ENCODE results near the gene FBXL20. TPM values are rescaled to one million over a fixed set of nuclear protein-coding genes. Genes with fewer than 3 reads are reported as not detected.
"Not testable (repeated sequence)": the region's sequence is repeated elsewhere in the genome, so short reads cannot be mapped to it uniquely, and the experiment has no call there.

The FBXL20 gene
- total RNA-seq, 6 experiments from 2014 or later, result 6.0 to 9.8 (median 8.5) TPM

- ATAC-seq (no peak), DNase-seq (no peak)
- intact Hi-C loops (cut with DNase I), result no loop called here
- Histone ChIP-seq H3K9me3 (no peaks in the 10 kb centered on the region), H3K27me3 (no peaks in the 10 kb centered on the region), H3K4me3 (no peak overlapping the region), H3K27ac (no peak overlapping the region), H3K36me3 (peaks cover 0 to 12% (median under 1%) of the 10 kb centered on the region in 4 donors), H3K4me1 (no peaks in the 10 kb centered on the region)
- 81% methylated on average over 5 of the region's 5 CpGs for WGBS (ENCODE audit: insufficient coverage, low coverage, low lambda C conversion rate, missing lambda C conversion rate)
- TF ChIP-seq POLR2A (IDR thresholded peaks at IDR 0.05) (no peak), CTCF (IDR thresholded peaks at IDR 0.05) (no peak)
Measured at GRCh38 chr17:39391448-39391847, 10.0 kb downstream of the FBXL20 start.

- H3K27ac ChIP-seq, result no peak overlapping the region
- no peaks in the 10 kb centered on the region for H3K4me1 ChIP-seq
- no peak overlapping the region for H3K4me3 ChIP-seq
- TF ChIP-seq POLR2A (IDR thresholded peaks at IDR 0.05) (no peak), CTCF (IDR thresholded peaks at IDR 0.05) (no peak)
- no peaks in the 10 kb centered on the region for H3K9me3 ChIP-seq
- H3K36me3 ChIP-seq, result peaks cover 0 to 12% (median under 1%) of the 10 kb centered on the region in 4 donors
- DNase-seq (no peak), ATAC-seq (no peak)
- WGBS (ENCODE audit: insufficient coverage, low coverage, low lambda C conversion rate, missing lambda C conversion rate), result 100% methylated on average over 3 of the region's 6 CpGs
- intact Hi-C loops (cut with DNase I), result no loop called here
- H3K27me3 ChIP-seq, result no peaks in the 10 kb centered on the region
Measured at GRCh38 chr17:39385040-39385439, 16.4 kb downstream of the FBXL20 start.

GRCh38 chr17:39380144-39380543 lies 21.3 kb downstream of the FBXL20 start:
- Histone ChIP-seq H3K4me3 (no peak overlapping the region), H3K36me3 (no peaks in the 10 kb centered on the region), H3K4me1 (no peaks in the 10 kb centered on the region), H3K27me3 (no peaks in the 10 kb centered on the region), H3K27ac (no peak overlapping the region), H3K9me3 (no peaks in the 10 kb centered on the region)
- 78% methylated on average over 2 of the region's 2 CpGs for WGBS (ENCODE audit: insufficient coverage, low coverage, low lambda C conversion rate, missing lambda C conversion rate)
- intact Hi-C loops (cut with DNase I), result no loop called here
- DNase-seq (no peak), ATAC-seq (no peak)
- TF ChIP-seq POLR2A (IDR thresholded peaks at IDR 0.05) (no peak), CTCF (IDR thresholded peaks at IDR 0.05) (no peak)

- Histone ChIP-seq H3K9me3 (no peaks in the 10 kb centered on the region), H3K36me3 (no peaks in the 10 kb centered on the region), H3K4me1 (no peaks in the 10 kb centered on the region), H3K27ac (no peak overlapping the region), H3K4me3 (no peak overlapping the region), H3K27me3 (no peaks in the 10 kb centered on the region)
- TF ChIP-seq POLR2A (IDR thresholded peaks at IDR 0.05) (no peak), CTCF (IDR thresholded peaks at IDR 0.05) (no peak)
- DNase-seq, result no peak
- intact Hi-C loops (cut with DNase I), result no loop called here
- WGBS (ENCODE audit: insufficient coverage, low coverage, low lambda C conversion rate, missing lambda C conversion rate), result no CpG with 5 or more reads among the region's 2 CpGs
- no peak for ATAC-seq
Measured at GRCh38 chr17:39376434-39376833, 25.0 kb downstream of the FBXL20 start.

GRCh38 chr17:39367805-39368204 lies 33.6 kb downstream of the FBXL20 start:
- not testable (repeated sequence) for H3K27me3 ChIP-seq, H3K27ac ChIP-seq

More at GRCh38 chr17:39367805-39368204, 33.6 kb downstream of the FBXL20 start:
- H3K9me3 ChIP-seq; H3K36me3 ChIP-seq; DNase-seq; intact Hi-C loops (cut with DNase I); H3K4me3 ChIP-seq; ATAC-seq: not testable (repeated sequence)
- WGBS (ENCODE audit: insufficient coverage, low coverage, low lambda C conversion rate, missing lambda C conversion rate), result 91% methylated on average over 4 of the region's 4 CpGs
- peaks cover 0 to 10% (median 0%) of the 10 kb centered on the region in 4 donors for H3K4me1 ChIP-seq
